H9 (cell line): ENCODE data around the gene ALMS1. TPM values are rescaled to one million over a fixed set of nuclear protein-coding genes. Genes with fewer than 3 reads are reported as not detected.
"Not testable (repeated sequence)": the region's sequence is repeated elsewhere in the genome, so short reads cannot be mapped to it uniquely, and the experiment has no call there.

Experiments
- DNase-seq: peaks from one replicate; pipeline ENCODE4 v3.0.0-alpha.2; 2017
- H2AFZ ChIP-seq: one replicate; pipeline ENCODE4 v1.6.1; 2013; ENCODE audit warnings: mild to moderate bottlenecking, low read length, control low read depth, moderate library complexity
- H2AK5ac ChIP-seq: 2 replicates; pipeline ENCODE4 v1.6.1; 2013; ENCODE audit warnings: low read length, control low read depth, mixed read lengths; ENCODE audit not compliant: insufficient read length
- H2BK120ac ChIP-seq: one replicate; pipeline ENCODE4 v1.6.1; 2013; ENCODE audit warnings: low read depth, mild to moderate bottlenecking, low read length, control low read depth, inconsistent platforms; ENCODE audit not compliant: poor library complexity, severe bottlenecking
- H2BK12ac ChIP-seq: 2 replicates; pipeline ENCODE4 v1.6.1; 2013; ENCODE audit warnings: low read length, control low read depth, mixed read lengths, low read depth; ENCODE audit not compliant: insufficient read length
- H2BK15ac ChIP-seq: 2 replicates; pipeline ENCODE4 v1.6.1; 2013; ENCODE audit warnings: low read depth, low read length, control low read depth
- H2BK20ac ChIP-seq: one replicate; pipeline ENCODE4 v1.6.1; 2013; ENCODE audit warnings: low read depth, mild to moderate bottlenecking, low read length, control low read depth, inconsistent platforms; ENCODE audit not compliant: poor library complexity, severe bottlenecking
- H2BK5ac ChIP-seq: 2 replicates; pipeline ENCODE4 v1.6.1; 2013; ENCODE audit warnings: low read length, control low read depth, mixed read lengths; ENCODE audit not compliant: insufficient read length
- H3K14ac ChIP-seq: 2 replicates; pipeline ENCODE4 v1.6.1; 2013; ENCODE audit warnings: low read length, control low read depth; ENCODE audit not compliant: insufficient read depth
- H3K18ac ChIP-seq: 2 replicates; pipeline ENCODE4 v1.6.1; 2013; ENCODE audit warnings: low read depth, mild to moderate bottlenecking, mixed read lengths, low read length, control low read depth; ENCODE audit not compliant: insufficient read length
- H3K23ac ChIP-seq: 2 replicates; pipeline ENCODE4 v1.6.1; 2013; ENCODE audit warnings: low read length, control low read depth, mixed read lengths, low read depth; ENCODE audit not compliant: insufficient read length
- H3K23me2 ChIP-seq: 2 replicates; pipeline ENCODE4 v1.6.1; 2013; ENCODE audit warnings: low read depth, mild to moderate bottlenecking, mixed read lengths, low read length, control low read depth; ENCODE audit not compliant: insufficient read length, poor library complexity, severe bottlenecking
- H3K27ac ChIP-seq: 2 replicates; pipeline ENCODE4 v1.5.1; 2013; ENCODE audit warnings: low read length, control low read depth, mixed read lengths, low read depth; ENCODE audit not compliant: insufficient read length
- H3K27me3 ChIP-seq: 2 replicates; pipeline ENCODE4 v1.6.1; 2013; ENCODE audit warnings: low read length, control low read depth, inconsistent platforms; ENCODE audit not compliant: insufficient read depth
- H3K4ac ChIP-seq: 2 replicates; pipeline ENCODE4 v1.6.1; 2013; ENCODE audit warnings: low read depth, mild to moderate bottlenecking, control low read depth, inconsistent platforms, low read length, moderate library complexity
- H3K4me1 ChIP-seq: 2 replicates; pipeline ENCODE4 v1.6.1; 2013; ENCODE audit warnings: low read length, control low read depth, inconsistent platforms; ENCODE audit not compliant: insufficient read depth
- H3K4me2 ChIP-seq: 2 replicates; pipeline ENCODE4 v1.6.1; 2013; ENCODE audit warnings: low read length, control low read depth, mixed read lengths; ENCODE audit not compliant: insufficient read length, insufficient read depth
- H3K56ac ChIP-seq: 2 replicates; pipeline ENCODE4 v1.6.1; 2013; ENCODE audit warnings: low read depth, mild to moderate bottlenecking, mixed read lengths, low read length, control low read depth; ENCODE audit not compliant: insufficient read length
- H3K79me1 ChIP-seq: 2 replicates; pipeline ENCODE4 v1.6.1; 2013; ENCODE audit warnings: low read depth, mild to moderate bottlenecking, moderate library complexity, low read length, control low read depth, inconsistent platforms; ENCODE audit not compliant: insufficient read depth, poor library complexity, severe bottlenecking
- H3K79me2 ChIP-seq: 2 replicates; pipeline ENCODE4 v1.6.1; 2013; ENCODE audit warnings: low read length, control low read depth, inconsistent platforms; ENCODE audit not compliant: insufficient read depth
- H3K9ac ChIP-seq: 2 replicates; pipeline ENCODE4 v1.6.1; 2013; ENCODE audit warnings: low read length, control low read depth, mixed read lengths; ENCODE audit not compliant: insufficient read length; ENCODE audit errors: extremely low read depth
- H3K9me3 ChIP-seq: one replicate; pipeline ENCODE4 v1.6.1; 2013; ENCODE audit warnings: low read depth, low read length, inconsistent platforms; ENCODE audit not compliant: control insufficient read depth
- H3T11ph ChIP-seq: one replicate; pipeline ENCODE4 v1.6.1; 2013; ENCODE audit warnings: mild to moderate bottlenecking, low read length, control low read depth, inconsistent platforms
- H4K20me1 ChIP-seq: one replicate; pipeline ENCODE4 v1.6.1; 2013; ENCODE audit not compliant: control insufficient read depth, insufficient read length, insufficient read depth
- H4K5ac ChIP-seq: 2 replicates; pipeline ENCODE4 v1.6.1; 2013; ENCODE audit warnings: low read depth, mild to moderate bottlenecking, mixed read lengths, low read length, control low read depth; ENCODE audit not compliant: insufficient read length
- H4K8ac ChIP-seq: replicated peaks from 2 replicates; pipeline ENCODE4 v1.6.1; 2013; ENCODE audit warnings: low read length, control low read depth, mixed read lengths, low read depth; ENCODE audit not compliant: insufficient read length
- H4K91ac ChIP-seq: 2 replicates; pipeline ENCODE4 v1.6.1; 2013; ENCODE audit warnings: low read depth, mild to moderate bottlenecking, moderate library complexity, mixed read lengths, low read length, control low read depth; ENCODE audit not compliant: insufficient read length
- H3K27ac Mint-ChIP-seq, 3 experiments: 2 replicates in 2 of 3; 3 replicates in 1 of 3; pipeline ENCODE4 v1.8.0; 2020 to 2021; ENCODE audit warnings: mixed read lengths in 3 of 3, mild to moderate bottlenecking in 1 of 3, moderate library complexity in 1 of 3
- H3K27me3 Mint-ChIP-seq: 2 replicates; pipeline ENCODE4 v1.8.0; 2021; ENCODE audit warnings: low read depth, mild to moderate bottlenecking, moderate library complexity, mixed read lengths
- H3K36me3 Mint-ChIP-seq, 3 experiments: 2 replicates in 2 of 3; 3 replicates in 1 of 3; pipeline ENCODE4 v1.8.0; 2020 to 2021; ENCODE audit warnings: low read depth in 3 of 3, mixed read lengths in 3 of 3; ENCODE audit not compliant: insufficient read depth in 1 of 3
- H3K4me1 Mint-ChIP-seq, 2 experiments: 2 replicates each; pipeline ENCODE4 v1.8.0; 2020; ENCODE audit warnings: mixed read lengths in 2 of 2
- H3K4me3 Mint-ChIP-seq, 2 experiments: 2 replicates in 1 of 2; 3 replicates in 1 of 2; pipeline ENCODE4 v1.8.0; 2020 to 2021; ENCODE audit warnings: mild to moderate bottlenecking in 2 of 2, mixed read lengths in 2 of 2, moderate library complexity in 1 of 2
- H3K9me3 Mint-ChIP-seq, 2 experiments: 2 replicates in 1 of 2; 3 replicates in 1 of 2; pipeline ENCODE4 v1.8.0; 2020; ENCODE audit warnings: mild to moderate bottlenecking in 2 of 2, mixed read lengths in 2 of 2, moderate library complexity in 1 of 2
- WGBS: extraction: QIAGEN DNeasy Blood & Tissue Kit; methylation state at CpG from one replicate; pipeline ENCODE4 v1.1.7; 2013; ENCODE audit warnings: missing lambda C conversion rate, low lambda C conversion rate, mixed read lengths; ENCODE audit not compliant: insufficient read length; ENCODE audit errors: extremely low coverage; 5-methylcytosine and 5-hydroxymethylcytosine counted together
- total RNA-seq: library from RNA; stranded (reverse); gene quantifications from 2 replicates; pipeline ENCODE4 v1.2.1, GENCODE V29; 2021

The ALMS1 gene
- total RNA-seq, 1 experiment from 2014 or later = 36.2 TPM

GRCh38 chr2:73604589-73604988 lies 219.0 kb downstream of the ALMS1 start:
- DNase-seq, H3K9me3 ChIP-seq, H2BK120ac ChIP-seq, H2BK5ac ChIP-seq, H3K56ac ChIP-seq, H3K18ac ChIP-seq, H2AFZ ChIP-seq, H3K4ac ChIP-seq, H3K79me1 ChIP-seq, H3K4me2 ChIP-seq, H3K23me2 ChIP-seq, H3K9me3 Mint-ChIP-seq, H3K9ac ChIP-seq, H3K23ac ChIP-seq, H3K14ac ChIP-seq, H3K27ac ChIP-seq, H4K20me1 ChIP-seq, H2BK15ac ChIP-seq, H3T11ph ChIP-seq, H4K5ac ChIP-seq, H3K27me3 ChIP-seq, H3K4me1 Mint-ChIP-seq, H4K91ac ChIP-seq, H2AK5ac ChIP-seq, H4K8ac ChIP-seq, H3K27me3 Mint-ChIP-seq, H3K4me1 ChIP-seq, H3K4me3 Mint-ChIP-seq, H2BK12ac ChIP-seq, H3K79me2 ChIP-seq, H2BK20ac ChIP-seq: not testable (repeated sequence)
- WGBS = no CpG with 5 or more reads among the region's 2 CpGs
- Mint-ChIP-seq H3K27ac (0 out of 7 replicates have a peak overlapping the region, but pooled peaks of 1 of the 3 experiments have one; percentile 10), H3K36me3 (peaks cover 2 to 29% (median 25%) of the 10 kb centered on the region in 3 experiments; a peak in 6 of 7 replicates)
